ENCODE data around the gene CDH23.

Gene CDH23

DNA sequence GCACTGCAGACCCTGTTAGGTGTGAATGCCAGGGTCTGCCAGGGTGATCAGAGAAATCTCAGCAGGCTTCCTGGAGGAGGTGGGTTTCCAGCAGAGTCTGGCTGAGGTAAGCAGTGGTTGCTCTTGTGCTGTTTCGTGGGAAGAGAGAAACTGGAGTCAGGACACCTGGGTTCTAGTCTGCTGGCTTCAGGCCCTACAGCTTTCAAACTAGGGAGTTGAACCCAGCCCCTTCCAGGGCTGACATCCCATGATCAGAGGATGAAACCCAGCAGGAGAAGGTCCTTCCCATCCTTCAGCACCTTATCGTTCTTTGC is 116.8 kb downstream of the CDH23 start:
- no peak for DNase-seq (ENCODE audit: low spot score)

DNA sequence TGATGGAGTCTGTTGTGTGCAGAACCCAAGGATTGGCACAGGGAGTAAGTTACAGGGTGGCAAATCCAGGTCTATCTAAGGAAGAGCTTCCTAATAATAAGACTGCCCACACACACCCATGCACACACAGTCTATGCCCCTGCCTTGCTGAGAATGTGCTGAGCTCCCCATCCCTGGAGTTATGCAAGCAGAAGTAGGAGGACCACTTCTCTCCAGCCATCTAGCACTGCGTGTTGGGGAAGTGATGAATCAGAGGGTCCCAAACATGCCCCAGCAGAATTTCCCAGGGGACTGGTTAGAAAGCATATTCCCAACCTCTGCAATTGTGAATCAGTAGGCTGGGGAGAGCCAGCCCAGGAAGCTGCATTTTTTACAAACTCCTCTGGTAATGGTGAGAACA is 117.2 kb downstream of the CDH23 start:
- no peak for DNase-seq (ENCODE audit: low spot score)

DNA sequence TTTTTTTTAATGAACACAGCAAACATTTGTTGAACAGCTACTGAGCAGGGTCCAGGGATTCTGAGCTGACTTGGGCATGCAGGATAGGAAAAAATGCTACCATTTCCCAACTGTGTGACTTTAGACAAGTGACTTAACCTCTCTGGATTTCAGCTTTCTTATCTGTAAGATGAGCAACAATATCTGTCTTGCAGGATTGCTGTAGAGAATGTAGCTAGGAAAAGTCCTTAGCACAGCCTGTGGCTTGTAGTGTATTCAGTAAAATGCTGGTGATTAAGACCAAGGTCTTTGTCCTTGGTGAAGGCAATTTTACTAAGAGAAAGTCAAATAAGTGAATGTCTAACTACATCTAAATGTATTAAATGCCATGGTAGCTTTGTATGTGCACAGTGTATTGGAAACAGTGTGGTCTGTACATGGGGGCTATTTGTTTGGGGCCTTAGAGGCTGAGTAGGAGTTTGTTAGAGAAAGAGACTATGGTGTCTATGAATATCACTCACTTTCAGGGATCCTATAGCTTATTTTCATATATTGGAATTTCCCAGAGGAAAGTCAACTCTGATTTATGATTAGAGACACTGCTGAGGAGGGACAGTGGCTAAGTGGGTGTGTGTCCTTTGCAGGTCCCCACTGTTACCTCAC is 118.9 kb downstream of the CDH23 start:
- DNase-seq (ENCODE audit: low spot score), result no peak

DNA sequence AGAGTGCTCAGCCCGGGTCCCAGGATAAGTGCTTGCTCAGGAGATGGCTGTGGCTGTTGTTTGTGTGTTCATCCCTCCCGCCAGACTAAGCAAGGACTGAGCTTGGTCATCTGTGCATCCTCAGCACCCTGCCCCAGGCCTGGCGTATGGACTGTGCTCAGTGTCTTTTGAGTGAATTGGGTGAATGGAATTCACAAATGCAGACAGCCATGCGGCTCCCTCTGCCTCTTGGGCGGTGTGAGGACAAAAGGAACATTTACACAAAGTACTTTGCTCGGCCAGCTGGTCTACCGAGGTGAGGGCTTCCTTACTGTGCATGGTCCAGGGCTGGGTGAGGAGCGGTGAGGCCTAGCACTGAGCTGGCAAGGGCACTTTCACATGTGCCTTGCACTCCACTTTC is 120.2 kb downstream of the CDH23 start:
- no peak for DNase-seq (ENCODE audit: low spot score)

DNA sequence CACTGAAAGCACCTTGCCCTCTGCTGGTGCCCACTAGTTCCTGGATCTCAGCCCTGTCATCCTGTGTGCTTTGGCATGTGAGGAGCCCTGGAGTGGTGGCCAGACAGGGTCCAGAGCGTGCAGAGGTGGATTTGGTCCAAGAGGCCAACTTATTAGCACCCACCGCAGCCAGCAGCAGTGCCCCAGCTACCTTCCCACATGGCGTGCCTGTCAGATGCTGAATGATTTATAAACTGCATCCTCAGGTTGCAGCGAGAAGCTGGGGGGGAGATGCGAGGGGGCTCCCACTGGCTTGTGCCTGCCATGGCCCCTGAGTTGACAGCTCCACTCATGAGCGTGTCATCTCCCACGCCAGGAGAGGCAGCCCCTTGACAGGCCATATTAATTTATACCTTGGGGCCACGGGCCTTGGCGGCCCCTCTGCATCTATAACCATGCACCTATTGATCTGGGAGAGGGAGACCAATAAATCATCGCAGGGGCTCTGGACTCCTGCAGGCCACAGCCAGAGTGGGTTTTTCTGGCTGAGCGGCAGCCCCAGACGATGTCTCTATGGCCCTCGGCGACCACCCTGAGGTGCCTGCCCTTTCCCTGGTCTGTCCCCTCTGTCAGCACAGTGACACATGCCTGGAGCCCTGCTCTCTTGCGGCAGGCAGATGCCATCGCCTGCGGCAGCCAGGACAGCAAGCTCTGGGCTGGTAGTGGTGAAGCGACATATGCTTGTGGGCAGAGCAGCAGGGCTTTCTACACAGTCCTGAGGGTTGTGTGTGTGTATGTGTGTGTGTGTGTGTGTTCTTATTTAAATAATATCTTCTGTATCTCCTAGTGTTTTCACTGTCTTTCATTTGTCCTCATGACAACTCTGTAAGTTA is 120.8 kb downstream of the CDH23 start:
- DNase-seq (ENCODE audit: low spot score), result peak; percentile 15

DNA sequence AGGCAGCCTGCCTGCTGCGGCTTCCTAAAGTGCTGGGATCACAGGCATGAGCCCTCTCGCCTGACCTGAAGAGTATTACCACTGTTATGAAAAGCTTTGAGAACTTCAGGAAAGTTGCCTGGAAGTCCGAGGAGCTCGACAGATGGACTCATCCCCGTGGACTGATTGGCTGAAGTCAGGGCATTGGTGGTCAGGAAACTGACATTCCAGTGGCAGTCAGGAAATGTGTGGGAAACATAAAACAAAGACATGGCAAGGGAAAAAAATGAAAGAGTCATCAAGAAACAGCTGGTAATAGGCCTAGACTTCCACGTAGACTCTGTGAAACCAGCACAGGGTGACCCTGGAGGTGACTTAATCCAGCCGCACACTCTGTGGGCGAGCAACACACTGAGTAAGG is 123.3 kb downstream of the CDH23 start:
- DNase-seq (ENCODE audit: low spot score), result no peak

DNA sequence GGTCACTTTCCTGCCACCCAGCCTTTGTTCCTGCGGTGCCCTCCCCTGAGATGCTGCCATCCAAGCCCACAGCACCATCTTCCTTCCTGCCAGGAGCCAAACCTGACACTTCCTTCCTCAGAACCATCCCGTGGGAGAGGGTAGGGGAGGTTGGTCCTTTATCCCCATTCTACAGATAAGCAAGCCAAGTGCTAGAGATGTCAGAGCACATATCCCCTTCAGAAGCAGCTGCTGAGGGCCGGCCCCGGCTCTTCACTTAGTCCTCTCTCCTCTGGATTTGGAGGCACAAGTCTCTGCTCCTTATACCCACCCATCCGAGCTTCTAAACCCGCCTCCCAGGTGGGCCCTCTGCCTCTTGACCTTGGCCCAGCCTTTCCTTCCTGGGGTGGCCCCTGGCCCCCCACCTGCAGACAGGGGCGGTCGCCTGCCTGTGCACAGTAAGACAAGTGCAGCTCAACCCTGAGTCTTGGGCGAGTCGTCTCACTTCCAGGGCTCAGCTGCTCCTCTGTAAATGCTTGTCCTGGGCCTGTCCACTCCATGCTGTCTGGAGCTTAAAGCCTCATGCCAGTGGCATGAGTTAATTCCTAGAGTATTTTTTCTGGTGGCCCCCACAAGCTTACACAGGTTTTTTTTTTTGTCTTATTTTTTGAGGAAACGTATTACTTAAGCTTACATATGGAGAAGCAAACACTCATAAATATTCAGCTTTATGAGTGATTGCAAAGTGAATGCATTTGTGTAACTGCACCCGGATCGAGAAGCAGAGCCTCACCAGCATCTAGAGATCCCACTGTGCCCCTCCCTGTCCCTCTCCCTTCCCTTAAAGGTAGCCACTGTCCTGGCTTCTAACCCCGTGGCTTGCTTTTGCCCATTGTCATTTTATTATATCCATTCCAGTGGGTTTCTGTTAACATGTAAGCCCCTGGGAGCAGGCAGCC is 125.1 kb downstream of the CDH23 start:
- DNase-seq (ENCODE audit: low spot score), result no peak

DNA sequence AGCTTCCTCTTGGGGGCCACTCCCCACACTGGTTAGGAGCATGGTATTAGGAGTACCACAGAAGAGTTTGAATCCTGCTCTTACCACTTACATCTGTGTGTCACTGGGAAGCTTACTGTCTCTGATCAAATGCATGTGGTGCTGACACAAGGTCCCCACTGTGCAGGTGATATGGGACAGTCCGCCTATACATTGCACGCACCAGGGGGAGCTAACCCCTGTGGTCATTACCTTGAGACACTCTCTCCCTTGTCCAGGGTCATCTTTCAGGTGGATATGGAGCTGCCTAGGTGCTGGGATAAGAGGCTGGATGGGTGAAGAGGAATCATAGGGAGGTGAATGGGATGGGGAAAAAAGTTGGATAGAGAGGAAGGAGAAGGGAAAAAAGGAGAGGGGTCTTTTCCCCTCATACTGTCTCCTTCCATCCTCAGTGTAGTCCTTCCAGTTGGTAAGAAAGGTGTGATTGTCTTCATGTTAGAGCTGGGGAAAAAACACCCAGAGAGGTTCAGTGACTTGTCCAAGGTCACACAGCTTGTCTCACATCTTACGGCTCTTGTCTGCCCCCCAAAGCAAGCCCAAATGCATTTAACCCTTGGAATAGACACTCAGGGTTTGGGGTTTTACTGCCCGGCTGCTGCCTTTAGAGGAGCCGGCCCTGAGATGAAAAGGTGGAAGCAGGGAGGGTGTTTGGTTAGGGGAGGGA is 125.9 kb downstream of the CDH23 start:
- no peak for DNase-seq (ENCODE audit: low spot score)

DNA sequence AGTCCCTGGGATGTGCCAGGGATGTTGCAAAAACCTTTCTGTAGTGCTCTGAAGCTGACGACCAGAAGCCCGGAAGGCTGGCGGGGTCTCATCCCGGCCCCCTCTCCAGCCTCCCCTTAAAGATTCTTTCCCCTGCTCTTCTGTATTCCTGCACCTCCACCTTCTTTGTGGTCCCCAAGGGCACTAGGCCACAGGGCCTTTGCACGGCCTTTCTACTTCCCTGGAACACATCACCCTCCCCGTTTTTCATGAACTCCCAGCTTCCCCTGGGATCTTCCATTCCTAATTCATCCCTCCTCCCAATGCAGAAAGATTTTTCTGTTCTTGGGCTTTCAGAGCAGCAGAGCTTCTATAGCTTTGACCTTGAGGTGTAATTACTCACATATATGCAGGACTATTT is 127.0 kb downstream of the CDH23 start:
- no peak for DNase-seq (ENCODE audit: low spot score)

DNA sequence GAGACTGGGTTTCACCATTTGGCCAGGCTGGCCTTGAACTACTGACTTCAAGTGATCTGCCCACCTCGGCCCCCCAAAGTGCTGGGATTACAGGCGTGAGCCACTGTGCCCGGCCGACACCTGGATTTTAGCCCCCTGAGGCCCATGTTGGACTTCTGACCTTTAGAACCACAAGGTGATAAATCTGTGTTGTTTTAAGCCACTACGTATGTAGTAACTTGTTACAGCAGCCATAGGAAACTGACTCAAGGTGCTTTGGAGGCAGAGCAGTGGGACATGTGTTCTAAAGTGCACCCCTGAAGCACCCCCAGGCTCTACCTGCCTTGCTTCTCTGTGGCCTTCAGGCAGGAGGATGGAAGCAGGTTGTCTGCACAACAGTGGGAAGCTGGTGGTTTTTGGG is 128.4 kb downstream of the CDH23 start:
- no peak for DNase-seq (ENCODE audit: low spot score)

DNA sequence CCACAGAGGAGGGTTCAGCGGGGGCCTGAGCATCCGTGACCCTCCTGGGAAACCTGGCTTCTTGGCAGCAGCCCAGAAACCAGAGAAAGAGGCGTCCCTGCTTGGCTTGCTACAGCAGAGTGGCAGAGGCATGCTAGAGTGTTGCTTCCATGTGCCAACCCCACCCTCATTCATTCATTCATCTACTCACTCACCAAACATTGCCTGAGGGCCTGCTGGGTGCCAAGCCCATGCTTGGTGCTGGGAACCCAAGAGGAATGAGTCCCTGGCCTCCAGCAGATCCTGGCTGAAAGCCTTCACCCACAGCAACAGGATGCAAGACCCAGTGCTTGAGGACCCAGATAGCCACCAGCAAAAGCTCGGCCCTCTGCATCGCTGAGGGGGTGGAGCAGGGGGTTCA is 129.0 kb downstream of the CDH23 start:
- no peak for DNase-seq (ENCODE audit: low spot score)

DNA sequence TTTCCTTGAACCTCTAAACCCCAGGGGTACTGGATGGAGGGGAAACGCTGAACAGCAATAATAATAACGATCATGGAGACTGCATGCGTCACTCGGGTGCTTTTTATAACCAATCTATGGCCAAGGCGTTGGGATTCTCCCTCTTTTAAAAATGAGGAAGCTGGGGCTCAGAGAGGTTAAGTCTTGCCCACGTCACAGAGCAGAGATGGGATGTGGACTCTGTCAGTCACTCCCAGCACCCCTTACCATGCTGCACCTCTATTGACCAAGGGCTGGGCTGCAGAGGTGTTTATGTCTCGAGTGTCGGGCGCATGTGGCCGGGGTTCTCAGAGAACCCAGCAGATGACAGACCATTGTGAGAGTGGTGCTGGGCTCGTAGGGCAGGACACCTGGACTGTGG is 129.9 kb downstream of the CDH23 start:
- DNase-seq (ENCODE audit: low spot score), result no peak

DNA sequence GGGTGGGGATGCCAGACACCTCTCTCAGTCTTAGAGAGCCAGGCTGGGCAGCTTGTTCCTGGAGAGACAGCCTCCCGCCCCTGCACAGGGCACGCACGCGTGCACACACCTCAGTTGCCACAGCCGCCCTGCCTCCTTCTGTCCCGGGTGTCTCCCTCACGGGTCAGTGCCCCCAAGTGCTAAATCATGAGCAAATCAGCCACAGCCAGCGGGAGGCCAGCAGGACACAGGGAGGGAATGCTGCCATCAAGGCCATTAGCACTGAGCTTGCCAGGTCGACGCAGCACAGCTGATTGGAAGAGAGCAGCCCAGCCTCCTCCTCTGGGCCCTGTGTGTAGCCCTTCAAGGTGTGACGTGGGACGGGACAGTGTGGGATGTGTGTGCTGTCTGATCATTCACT is 130.4 kb downstream of the CDH23 start:
- DNase-seq (ENCODE audit: low spot score), result no peak

DNA sequence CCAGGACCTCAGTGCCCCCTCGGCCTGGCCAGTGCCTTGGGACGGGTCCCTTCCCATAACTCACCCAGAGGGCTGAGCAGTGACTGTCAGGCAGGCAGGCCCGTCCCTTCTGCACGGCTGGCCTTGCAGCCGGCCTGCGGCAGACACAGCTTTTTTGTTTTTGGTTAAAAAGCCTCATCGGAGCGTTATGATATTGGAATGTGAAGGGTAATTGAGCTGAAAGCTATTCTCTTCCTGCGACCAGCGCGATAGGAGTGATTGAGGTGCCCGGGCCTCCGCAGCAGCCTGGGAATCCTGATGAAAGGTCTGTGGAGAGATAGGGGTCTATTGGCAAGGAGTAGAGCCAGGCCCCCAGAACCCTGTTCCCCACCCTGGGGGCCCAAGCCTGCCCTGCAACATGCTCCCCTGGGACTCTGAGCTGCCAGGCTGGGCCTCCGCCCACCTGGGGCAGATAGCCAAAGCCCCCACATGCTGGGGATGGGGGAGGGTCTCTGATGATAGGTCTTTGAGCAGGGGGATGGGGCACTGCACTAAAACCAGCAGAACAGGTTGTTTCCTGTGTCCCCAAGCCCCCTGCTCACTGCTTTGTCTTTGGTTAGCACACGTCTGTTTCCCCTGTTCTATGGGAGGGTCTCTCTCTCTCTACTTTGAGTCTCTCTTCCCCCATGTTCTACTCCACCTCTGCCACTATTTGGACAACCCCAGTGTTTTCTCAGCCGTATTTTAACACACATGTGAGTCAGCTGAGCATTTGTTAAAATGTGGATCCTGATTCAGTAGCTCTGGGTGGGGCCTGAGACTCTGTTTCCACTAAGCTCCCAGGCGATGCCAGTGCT is 131.9 kb downstream of the CDH23 start:
- DNase-seq (ENCODE audit: low spot score), result no peak

DNA sequence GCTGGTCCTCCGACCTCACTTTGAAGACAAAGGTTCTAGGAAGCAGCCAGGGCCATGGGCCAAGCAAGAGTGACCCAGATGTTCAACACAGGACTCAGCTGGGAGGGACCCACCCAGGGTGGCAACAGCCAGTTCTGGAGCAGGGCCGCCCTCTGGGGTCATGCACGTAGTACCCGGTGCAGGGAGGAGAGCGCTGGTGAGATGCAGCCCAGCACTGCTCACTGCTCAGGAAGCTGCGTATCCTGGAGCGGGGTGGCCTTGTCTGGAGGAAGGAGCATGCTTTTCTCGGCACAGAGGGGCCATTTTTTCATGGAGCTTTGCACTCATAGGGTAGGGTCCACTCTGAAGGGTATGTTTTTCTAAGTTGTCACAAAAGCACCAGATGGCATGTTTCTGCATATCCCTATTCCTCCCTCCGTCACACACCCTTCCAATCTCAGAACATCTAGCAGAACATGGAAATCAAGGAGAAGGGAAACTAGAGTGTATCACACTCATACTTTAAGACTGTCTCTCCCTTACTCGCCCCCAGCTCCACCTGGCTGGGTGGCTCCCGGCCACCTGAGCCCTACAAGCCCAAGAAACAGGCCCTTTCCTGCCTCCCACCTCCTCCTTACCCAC is 132.6 kb downstream of the CDH23 start:
- no peak for DNase-seq (ENCODE audit: low spot score)

DNA sequence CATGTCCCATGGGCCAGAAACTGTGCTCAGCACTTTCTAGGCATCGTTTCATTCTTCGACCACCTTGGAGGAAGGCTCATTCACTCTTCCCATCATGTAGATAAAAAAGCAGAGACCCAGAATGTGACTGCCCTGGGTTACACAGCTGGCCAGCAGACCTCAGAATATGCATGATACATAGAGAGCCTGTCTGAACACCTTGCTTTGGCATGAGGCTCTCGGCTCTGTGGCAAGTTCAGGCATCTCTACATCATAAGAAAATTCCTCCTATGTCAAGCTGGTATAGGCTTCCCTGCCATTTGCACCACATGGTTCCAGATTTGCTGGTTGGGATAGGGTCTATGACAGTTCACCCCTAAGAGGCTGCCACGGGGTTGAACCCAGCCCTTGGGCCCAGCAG is 134.1 kb downstream of the CDH23 start:
- DNase-seq (ENCODE audit: low spot score), result no peak

DNA sequence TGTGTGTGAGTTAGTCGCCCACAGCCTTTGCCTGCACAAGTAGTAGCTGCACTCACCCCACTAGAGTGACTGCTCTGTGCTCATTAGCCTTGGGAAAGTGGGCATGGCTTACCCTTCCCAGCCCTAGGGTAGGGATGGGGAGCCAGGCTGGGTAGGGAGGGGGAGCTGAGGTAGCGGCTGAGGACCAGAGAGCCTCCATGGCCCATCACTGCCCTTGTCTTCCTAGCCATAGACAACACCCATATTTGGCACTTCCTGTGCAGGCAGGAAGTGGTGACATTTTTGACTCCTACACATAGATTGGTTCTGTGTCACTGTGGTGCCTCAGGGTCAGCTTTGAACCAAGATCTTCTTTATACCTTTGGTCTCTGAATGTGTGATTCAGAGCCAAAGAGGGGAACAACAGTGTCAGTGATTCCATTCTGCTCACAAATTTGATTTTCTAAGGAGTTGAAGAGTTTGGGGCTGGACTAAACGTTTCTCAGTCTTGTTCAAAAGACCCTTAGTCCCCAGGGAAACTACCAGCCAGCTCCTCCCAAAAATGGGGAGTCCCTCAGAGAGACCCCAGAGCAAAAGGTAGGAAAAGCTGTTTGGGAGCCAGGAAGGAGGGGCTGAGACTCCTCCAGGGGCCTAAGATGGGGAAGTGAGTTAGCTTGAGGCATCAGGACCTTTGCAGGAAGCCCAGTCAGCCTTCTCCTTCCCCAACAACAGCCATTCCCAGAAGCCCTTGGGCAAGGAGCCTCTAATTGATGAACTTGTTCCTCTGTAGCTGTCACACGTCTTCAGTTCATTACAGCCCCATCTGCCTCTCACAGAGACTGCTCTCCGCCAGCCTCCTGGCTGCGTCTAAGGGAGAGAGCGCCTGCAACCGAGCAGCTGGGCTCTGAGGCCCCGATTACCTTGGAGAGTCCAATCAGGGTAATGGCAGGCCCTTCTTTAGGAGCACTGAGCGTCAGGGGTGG is 135.0 kb downstream of the CDH23 start:
- DNase-seq (ENCODE audit: low spot score), result no peak

DNA sequence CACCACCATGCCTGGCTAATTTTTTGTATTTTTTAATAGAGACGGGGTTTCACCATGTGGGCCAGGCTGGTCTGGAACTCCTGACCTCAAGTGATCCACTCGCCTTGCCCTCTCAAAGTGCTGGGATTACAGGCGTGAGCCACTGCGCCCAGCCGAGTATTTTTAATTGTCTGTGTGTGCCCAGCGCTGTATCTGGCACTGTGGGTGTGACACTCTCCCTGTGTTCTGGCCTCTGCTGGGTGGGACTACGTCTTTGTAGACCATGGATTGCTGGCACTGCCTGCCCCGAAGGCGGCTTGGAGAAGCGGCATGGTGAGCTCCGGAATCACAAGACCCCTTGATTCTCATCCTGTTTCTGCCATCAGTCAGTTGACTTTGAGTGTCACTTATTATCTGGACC is 136.2 kb downstream of the CDH23 start:
- DNase-seq (ENCODE audit: low spot score), result no peak

DNA sequence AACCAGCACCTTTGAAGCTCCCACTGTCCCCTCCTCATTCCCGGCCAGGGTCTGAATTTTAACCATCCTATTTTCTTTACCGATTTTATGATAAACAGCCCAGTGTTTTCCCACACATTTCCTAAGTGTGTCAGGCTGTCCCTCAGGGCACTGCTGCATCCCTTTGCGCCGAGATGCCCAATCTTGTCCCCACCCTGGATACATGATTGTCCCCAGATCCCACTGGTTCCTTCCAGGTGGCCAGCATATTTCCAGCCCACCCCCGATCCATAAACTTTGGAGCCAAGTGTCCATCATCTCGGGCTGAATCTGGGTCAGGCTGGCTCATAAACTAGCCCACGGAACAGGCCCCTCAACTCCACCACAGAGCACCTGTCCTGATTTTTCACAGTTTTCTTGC is 137.2 kb downstream of the CDH23 start:
- DNase-seq (ENCODE audit: low spot score), result no peak
